ENCODE measurements around the gene GABRB3.

GRCh38 chr15:26624128-26624527, 148.7 kb downstream of the GABRB3 start:
- TF ChIP-seq, protein P1, sequence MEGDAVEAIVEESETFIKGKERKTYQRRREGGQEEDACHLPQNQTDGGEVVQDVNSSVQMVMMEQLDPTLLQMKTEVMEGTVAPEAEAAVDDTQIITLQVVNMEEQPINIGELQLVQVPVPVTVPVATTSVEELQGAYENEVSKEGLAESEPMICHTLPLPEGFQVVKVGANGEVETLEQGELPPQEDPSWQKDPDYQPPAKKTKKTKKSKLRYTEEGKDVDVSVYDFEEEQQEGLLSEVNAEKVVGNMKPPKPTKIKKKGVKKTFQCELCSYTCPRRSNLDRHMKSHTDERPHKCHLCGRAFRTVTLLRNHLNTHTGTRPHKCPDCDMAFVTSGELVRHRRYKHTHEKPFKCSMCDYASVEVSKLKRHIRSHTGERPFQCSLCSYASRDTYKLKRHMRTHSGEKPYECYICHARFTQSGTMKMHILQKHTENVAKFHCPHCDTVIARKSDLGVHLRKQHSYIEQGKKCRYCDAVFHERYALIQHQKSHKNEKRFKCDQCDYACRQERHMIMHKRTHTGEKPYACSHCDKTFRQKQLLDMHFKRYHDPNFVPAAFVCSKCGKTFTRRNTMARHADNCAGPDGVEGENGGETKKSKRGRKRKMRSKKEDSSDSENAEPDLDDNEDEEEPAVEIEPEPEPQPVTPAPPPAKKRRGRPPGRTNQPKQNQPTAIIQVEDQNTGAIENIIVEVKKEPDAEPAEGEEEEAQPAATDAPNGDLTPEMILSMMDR (conservative IDR thresholded peaks at IDR 0.05 in 1 of 2, IDR thresholded peaks at IDR 0.05 in 1 of 2; ENCODE audit: extremely low read depth in 1 of 2, insufficient read depth in 1 of 2, low read depth in 1 of 2, low read length in 2 of 2) = no peak
- no peak for TF ChIP-seq EZH2 (IDR thresholded peaks at IDR 0.05; ENCODE audit: borderline replicate concordance, low read length)
